GM20431 (cell line): ENCODE measurements around the gene CHST3.
"Not testable (repeated sequence)": the region's sequence is repeated elsewhere in the genome, so short reads cannot be mapped to it uniquely, and the experiment has no call there.

Experiments
- in situ Hi-C: fragments of 300-500 bp; cut with MseI, MboI; formaldehyde crosslinking; loops from one replicate; pipeline ENCODE4 v1.15.0; 2020; ENCODE audit warnings: low sequenced_read_pairs; ENCODE audit not compliant: unreplicated experiment

The CHST3 gene

DNA sequence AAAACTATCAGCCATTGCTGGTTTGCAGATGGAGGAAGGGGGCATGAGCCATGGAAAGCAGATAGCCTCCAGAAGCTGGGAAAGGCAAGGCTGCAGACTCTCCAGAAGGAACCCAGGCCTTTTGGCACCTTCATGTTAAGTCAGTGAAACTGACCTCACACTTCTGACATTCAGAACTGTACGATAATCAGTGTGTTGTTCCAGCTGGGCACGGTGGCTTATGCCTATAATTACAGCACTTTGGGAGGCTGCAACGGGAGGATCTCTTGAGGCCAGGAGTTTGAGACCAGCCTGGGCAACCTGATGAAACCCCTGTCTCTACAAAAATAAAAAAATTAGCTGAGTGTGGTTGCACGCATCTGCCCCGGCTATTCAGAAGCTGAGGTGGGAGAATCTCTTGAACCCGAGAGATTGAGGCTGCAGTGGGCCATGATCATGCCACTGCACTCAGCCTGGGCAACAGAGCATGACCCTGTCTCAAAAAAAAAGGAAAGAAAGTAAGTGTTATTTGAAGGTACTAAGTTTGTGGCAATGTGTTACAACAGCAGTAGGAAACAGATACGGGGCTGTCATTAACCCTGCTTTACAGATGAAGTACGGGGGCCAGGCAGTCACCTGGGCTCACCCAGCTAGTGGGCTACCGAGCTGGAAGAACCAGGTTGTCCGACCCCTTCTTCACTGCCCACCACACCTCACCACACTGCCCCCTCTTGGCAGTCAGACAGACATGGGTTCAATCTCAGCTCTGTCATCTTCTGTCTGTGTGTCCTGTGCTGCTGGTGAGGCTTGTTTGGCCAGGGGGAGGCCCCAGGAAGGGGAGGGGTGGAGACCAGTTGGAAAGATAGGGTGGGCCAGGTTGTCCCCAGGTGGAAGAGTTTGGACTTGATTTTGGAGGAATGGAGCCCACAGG, 18.3 kb downstream of the CHST3 start:
- in situ Hi-C loops, result no loop called here

DNA sequence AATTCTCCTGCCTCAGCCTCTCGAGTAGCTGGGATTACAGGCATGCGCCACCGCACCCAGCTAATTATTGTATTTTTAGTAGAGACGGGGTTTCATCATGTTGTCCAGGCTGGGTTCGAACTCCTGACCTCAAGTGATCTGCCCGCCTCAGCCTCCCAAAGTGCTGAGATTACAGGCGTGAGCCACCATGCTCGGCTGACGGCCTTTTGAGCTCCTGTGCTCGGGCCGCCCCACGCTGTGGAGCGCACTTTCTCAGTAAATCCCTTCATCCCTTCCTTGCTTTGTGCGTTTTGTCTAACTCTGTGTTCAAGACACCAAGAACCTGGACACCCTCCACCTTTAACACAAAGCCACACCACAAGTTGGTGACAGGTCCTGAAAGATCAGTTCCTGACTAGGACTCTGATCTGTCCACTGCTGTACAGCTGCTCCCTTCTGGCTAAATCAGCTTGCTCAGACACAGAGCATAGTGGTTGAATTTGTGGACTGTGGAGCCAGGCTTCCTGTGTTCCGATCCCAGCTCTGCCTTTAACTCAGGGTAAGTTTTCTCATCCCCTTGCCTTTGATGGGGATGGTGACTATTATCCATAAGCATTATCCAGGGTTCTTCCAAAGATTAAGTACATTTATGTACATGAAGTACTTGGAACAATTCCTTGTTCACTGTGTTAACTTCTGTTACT, 20.1 kb downstream of the CHST3 start:
- in situ Hi-C loops, result no loop called here

DNA sequence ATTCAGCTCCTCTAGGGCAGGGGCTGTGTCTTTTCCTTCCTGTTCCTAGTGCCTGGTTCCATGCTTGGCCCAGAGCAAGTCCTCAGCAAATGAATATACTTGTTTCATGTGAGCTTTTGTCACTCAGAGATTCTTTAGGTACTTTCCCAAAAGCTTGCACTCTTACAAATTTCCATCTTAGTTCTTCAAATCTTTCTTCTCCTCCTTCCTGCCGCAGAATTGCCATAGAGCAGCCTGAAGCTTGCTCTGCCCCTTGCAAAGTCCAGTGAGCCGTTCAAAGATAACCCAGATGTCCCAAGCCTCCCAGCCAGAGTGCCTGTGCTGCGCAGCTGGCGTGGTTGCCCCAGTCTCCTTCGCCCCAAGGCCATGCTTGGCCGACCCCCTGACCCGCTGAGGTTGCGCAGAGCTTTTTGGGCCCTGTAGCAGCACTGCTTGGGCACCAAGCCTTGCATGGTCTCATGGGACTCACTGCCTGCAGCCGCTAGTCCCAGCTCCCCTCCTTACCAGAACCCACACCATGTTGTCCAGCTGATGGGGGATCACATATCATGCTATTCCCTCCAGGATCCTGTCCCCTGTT, 20.7 kb downstream of the CHST3 start:
- in situ Hi-C loops, result no loop called here

DNA sequence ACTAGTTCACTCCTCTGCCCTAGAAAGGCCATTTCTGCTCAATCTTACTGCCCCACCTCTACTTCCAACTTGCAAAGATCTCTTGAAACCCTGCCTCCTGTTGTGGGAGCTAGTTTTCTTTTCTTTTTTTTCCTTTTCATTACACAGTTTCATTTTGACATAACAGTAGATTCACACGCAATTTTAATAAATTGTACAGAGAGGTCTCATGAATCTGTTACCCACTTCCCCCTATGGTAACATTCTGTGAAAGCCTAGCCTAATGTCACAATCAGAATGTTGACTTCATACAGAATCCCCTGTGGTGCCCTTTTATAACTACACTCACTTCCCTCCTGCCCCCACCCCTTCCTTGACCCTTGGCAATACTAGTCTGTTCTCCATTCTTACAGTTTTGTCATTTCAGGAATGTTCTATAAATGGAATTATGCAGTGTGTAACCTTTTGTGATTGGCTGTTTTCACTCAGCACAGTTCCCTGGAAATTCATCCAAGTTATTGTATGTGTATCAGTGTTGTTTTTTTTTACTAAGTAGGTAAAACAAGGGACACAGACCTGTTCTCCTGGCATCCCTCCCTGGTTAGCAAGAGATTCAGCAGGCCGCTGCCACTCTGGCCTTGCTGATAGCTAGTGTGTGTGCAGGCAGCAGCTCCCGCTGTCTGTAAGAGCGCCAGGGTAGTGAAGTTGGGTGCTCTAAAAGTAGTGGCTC, 21.5 kb downstream of the CHST3 start:
- in situ Hi-C loops, result no loop called here

DNA sequence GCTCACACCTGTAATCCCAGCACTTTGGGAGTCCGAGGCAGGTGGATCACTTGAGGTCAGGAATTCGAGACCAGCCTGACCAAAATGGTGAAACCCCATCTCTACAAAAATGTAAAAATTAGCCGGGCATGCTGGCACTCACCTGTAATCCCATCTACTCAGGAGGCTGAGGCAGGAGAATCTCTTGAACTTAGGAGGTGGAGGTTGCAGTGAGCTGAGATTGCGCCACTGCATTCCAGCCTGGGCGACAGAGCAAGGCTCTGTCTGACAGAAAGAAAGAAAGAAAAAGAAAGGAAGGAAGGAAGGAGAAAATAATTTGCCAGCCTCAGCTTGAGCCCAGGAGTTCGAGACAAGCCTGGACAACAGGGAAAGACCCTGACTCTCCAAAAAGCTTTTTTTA, 24.7 kb downstream of the CHST3 start:
- in situ Hi-C loops, result not testable (repeated sequence)

DNA sequence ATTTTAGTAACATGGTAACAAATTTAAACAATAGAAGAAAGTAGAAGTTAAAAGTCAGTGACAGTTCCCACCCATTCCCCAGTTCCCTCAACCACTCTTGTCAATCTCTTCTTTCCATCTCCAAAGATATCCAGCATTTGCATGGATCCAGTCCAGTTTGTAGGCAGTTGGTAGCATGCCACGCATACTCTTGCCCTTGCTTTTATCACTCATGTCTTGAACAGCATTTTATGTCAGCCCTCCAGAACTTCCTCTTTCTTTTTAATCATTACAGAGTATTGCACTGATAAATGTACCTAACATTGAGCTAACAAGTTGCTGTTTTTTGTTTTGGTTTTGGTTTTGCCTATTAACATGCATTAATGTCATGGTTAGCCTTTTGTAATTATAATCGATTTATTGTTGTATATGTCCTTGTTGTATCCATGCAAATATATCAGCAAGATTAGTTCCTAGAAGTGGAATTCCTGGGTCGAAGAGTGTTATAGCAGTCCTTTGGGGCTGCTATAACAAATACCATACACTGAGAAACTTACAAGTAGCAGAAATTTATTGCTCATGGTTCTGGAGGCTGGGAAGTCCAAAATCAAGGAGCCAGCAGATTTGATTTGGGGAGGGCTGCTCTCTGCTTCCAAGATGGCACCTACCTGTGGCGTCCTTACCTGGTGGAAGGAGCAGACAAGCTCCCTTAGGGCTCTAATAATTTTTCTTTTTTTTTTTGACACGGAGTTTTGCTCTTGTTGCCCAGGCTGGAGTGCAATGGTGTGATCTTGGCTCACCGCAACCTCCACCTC, 25.7 kb downstream of the CHST3 start:
- in situ Hi-C loops, result no loop called here

DNA sequence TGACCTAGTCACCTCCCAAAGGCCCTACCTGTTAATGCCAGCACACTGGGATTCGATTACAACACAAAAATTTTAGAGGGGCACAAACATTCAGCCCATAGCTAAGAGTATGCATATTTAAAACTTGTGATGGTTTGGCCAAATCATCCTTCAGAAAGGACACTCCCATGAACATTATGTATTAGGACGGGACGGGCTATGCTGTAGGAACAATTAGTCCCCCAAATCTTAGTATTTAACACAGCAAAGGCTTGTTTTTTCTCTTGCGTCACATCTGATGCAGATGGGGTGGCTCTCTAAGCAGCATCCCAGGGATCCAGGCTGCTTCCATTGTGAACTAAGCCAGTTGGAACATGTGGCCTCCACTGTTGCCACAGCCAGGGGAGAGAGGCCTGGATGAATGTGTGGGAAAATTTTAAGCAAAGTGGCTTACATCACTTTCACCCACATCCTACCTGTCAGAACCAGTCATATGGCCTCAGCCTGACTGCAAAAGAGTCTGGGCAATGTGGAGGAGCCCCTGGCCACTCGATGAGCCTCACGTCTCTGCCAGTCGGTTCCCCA, 26.6 kb downstream of the CHST3 start:
- in situ Hi-C loops, result no loop called here

DNA sequence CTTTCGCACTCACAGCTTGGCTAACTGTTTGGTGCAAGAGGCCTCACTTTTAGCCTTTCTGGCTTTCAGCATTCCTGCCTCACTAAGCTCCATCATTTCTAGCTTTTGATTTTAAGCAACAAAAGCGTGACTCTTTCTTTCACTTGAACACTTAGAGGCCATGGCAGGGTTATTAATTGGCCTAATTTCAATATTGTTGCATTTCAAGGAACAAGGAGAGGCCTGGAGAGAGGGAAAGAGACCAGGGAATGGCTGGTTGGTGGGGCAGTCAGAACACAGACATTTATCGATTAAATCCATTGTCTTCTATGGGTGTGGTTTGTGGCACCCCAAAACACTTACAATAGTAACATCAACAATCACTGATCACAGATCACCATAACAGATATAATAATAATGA, 31.3 kb downstream of the CHST3 start:
- in situ Hi-C loops, result no loop called here

DNA sequence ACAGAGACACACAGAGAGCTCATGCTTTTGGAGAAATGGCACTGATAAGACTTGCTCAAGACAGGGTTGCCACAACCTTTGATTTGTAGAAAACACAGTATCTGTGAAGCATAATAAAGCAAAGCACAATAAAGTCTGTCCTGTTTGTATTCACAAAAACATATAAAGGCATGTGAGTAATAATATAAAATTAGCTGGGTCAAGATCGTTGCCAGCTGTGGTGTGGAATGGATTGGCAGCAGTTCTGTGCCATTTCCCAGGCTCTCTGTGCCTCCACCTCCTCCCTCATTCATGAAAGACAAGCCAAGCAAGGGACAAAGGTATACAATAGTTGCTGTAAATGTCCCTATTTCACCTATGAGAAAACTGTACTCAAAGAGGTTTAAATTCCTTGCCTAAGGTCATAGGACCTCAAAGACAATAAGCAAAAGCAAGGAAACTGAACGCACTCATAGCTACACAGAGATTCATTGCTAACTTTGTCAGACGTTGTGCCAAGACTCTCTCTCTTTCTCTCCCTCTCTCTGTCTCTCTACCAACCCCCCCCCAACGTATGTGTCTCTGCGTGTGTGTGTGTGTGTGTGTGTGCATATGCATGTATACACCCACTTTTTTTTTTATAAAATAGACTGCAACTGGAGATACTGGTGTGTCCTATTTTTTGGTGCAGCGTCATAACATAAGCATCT, 31.8 kb downstream of the CHST3 start:
- in situ Hi-C loops, result no loop called here

DNA sequence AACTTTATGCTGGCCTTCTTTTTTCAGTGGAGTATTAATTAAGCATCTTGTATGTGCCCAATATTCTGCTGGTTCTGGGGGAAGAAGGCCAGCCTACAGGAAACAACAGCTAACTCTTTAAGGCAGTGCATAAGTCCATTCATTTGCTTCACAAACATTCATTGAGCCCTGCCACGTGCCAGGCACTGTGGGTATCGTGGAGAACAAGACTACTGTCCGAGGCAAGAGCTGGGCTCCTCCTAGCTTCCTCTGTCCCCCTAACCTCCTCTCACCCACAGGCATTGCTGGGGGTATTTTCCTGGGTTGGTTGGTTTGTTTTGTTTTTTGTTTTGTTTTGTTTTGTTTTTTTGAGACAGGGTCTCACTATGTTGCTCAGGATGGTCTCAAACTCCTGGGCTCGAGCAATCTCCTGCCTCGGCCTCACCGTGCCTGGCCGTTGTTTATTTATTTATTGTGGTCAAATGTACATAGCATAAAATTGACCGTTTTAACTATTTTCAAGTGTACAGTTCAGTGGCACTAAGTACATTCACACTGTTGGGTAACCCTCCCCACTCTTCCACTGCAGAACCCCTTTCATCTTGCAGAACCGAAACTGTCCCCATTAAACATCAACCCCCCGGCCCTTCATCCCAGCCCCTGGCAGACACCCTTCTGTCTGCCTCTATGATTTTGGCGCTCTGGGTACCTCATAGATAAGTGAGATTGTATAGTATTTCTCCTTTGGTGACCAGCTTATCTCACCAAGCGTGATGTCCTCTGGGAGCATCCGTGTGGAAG, 32.6 kb downstream of the CHST3 start:
- in situ Hi-C loops, result no loop called here

DNA sequence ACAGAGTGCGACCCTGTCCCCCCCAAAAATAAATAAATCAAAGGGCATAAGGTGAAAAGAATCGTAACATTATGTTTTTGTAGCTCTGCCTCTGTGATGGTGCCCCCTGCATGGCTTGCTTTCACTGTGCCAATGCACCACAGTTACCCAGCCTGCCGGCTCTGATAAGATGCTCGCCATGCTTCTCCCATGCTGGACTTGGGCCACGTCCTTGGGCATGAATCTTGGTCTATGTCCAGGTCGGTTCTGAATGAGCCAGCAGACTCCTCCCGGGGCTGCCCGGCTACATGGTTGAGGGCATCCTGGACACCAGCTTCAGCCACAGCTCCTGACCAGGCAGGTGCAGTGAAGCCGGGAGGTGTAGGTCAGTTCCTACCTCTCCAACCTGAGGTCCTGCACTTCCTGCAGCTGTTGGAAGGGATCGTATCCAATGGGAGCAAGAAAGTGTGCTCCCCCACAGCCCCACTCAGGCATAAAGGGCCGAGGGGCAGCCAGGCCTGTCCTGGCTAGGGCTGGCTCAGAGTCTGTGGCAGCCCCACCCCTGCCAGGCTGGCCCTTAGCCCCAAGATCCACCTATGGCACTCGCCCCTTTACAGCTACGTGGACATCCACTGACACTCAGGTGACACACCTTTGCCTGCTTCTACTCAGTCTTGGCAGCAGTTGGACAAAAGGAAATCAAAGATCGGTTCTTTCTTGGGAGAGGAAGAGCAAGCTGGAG, 34.1 kb downstream of the CHST3 start:
- in situ Hi-C loops, result no loop called here

DNA sequence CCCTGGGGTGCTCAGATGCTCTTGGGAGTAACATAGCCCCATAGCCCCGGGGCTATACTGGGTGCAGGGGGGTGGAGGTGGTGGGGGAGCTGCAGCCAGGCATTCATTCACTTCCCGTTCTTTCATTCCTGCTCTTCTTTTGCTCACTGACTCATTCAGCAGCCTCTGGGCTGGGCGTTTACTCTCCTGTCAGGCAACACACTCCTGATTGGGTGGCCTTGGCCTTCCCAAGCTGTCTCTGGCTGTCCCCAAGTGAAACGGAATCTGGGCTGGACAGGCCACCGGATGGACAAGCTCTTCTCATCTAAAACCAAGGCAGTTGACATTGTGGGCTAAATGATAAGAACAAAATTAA, 34.6 kb downstream of the CHST3 start:
- in situ Hi-C loops, result no loop called here

DNA sequence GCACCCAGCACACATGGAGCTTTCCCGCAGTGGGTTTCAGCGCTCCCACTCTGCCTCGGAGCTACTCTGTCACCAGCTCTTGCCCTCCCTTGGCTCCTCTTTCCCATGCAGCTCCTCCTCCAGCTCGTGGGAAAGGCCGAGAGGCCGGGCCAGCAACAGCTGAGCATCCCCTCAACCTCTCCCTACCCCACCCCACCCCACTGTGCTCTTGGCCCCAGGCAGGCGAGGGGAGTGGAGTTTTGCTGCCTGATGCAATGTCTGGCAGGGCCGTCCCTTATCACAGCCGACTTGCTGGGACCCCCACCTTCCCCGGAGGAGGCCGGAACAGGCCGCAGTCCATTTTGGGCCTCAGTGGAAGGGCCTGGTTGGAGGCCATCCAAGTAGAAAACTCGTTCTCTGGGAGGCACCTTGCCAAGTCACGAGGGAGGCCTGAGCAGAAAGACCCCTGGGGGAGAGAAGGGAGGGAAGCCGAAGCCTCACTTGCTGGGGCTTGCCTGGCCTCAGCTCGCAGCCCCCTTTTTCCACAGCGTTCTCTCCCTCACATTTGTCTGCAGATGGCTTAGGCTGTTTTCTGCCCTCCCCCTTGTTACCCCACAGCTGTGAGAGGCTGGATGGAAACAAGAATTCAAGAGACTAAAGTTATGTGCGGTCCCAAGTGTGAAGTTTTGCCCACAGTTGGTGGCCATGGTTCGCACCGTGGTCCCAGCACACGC, 35.3 kb downstream of the CHST3 start:
- in situ Hi-C loops, result no loop called here

DNA sequence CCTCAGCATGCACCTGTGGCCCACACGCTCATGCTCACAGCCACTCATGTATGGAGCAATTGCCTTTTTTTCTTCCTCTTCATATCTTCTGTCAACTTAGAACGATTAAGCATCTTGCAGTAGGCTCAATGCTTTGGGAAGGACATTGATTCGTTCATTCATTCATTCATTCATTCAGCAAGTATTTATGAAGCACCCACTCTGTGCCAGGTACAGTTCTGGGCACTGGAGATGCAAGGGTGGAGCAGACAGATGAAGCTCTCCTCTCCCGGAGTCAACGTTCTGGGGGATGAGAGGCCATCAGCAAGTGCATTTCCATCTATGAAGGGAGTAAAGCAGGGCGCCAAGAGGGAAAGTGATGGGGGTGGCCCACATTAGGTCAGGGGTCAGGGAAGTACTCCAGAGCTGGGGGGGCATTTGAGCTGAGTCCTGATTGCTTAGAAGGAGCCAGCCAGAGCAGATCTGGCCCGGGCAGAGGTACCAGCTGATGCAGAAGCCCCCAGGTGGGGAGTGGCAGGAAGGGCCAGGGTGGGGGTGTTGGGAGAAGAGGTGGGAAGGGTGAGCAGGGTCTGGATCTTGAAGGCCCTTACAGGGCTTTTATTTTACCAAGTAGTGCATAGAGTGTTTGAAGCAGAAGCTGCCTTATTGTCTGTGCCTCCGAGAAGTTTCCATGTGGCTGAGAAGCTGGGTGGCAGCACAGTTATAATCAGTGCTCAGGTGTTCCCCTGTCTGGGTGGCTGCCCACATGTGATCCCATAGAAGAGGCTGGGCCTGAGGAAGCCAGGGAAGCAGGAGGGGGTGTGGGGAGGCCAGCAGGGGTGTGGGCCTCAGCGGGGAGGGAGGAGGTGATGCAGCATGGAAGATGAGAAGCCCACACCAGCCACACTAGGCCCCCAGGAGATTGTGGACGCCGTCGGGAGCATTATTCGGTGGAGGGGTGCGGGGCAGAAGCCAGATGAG, 36.2 kb downstream of the CHST3 start:
- in situ Hi-C loops, result no loop called here

DNA sequence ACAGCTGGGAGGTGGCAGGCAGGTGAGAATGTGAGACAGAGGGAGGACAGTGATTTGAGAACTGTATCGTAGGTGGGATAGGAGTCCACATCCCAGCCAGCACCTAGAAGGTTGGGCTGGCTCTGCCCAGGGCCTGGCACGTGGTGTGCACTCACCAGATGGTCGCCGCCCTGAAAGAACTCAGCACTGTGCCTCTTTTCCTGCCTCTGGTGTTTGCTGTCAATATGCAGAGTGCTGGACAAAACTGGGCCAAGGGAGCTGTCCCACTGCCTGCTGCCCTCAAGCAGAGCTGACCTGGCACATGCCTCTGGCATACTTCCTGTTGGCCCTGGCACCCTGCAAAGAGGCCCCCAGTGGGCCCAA, 36.8 kb downstream of the CHST3 start:
- in situ Hi-C loops, result no loop called here
